Myocyte (in vitro differentiated cells): ENCODE data around the gene ISCA2. TPM values are rescaled to one million over a fixed set of nuclear protein-coding genes. Genes with fewer than 3 reads are reported as not detected.

Experiments
- DNase-seq: peaks from one replicate; pipeline ENCODE4 v3.0.0-alpha.2; 2012; ENCODE audit warnings: low read depth
- total RNA-seq: library from RNA; depleted of rRNA; stranded (reverse); fragments of >200 nt; gene quantifications from 2 replicates; pipeline ENCODE4 v1.2.3, GENCODE V29; 2014

Gene ISCA2
- total RNA-seq, 1 donor from 2014 or later: 27.0 TPM

DNA sequence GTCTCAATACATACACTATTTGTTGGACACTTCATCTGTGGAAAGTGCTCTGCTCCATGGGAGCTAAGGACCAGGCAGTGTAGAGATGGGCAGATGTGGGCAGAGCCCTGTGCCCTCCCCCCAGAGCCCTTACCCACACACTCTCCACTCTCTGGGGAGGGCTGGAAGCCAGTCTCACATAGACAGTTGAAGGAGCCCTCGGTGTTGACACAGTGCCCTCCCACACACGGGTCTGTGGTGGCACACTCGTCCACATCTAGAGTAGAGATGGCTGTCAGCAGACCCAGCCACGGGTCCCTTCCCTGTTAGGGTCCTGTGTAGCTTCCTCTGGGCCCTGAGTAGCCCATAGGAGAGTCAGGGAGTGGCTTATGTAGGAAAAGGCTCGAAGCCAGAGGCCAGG lies 14.3 kb downstream of the ISCA2 start:
- no peak for DNase-seq

DNA sequence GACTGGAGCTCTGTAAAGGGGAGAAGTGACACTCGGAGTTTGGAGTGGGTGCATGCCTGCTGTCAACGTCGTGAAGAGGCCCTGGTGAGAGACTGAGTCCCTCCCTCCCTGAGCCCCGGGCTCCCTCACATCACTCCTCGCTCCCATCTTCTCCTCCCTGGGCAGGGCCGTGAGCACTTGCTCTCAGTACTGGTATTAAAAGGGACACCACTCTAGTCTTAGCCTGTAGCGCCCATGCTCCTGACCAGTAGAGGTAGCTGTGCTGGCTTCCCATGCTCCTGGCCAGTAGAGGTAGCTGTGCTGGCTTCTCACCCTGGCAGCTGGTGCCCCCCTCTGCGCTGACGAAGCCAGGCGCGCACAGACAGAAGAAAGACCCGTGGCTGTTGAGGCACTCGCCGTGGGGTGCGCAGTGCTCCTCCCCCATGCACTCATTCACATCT lies 14.7 kb downstream of the ISCA2 start:
- no peak for DNase-seq

DNA sequence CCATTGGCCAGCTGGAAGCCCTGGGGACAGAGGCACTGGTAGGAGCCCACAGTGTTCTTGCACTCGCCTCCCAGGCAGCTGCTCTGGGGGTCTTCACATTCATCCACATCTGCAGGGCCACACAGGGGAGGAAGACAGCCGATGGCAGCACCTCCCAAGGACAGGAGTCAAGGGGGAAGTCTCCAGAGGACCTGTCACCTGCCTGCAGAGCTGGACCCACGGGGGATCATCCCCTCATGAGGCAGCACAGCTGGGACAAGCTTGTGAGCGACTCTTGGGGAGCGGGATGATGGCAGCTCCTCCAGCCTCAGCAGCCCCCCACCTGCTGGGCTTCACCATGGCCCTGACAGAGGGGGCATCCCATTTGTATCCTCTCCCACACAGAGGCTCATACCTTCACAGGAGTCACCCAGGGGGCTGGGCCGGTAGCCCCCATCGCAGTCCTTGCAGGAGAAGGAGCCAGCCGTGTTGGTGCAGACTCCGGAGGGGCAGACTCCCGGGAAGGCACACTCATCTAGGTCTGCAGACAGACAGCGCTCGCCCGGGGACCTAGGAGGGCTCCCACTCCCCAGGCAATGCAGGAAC lies 15.4 kb downstream of the ISCA2 start:
- DNase-seq: no peak

DNA sequence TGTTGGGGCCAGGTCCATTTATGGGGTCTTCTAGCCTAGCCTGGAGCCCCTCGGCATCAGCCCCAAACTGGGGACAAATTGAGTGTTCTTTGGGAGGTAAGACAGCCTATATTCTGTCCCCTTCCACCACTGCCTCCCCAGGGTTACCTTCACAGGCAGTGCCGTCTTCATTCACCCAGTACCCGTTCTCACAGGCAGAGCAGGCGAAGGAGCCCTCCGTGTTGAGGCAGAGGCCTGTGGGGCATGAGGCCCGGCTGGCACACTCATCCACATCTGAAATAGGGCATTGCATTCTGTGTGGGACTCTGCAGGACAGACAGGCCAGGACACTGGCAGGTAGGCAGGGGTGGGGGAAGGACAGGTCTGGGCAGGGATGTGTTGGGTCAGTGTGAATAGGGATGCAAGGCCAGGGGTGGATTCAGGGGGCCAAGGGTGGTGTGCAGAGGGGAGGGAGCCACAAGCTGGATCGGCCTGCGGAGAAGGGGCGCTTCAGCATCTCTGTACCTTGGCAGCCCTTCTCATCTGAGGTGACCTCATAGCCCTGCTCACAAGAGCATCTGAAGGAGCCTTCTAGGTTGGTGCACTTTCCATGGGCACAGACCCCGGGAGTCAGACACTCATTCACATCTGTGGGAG lies 16.1 kb downstream of the ISCA2 start:
- DNase-seq: no peak

DNA sequence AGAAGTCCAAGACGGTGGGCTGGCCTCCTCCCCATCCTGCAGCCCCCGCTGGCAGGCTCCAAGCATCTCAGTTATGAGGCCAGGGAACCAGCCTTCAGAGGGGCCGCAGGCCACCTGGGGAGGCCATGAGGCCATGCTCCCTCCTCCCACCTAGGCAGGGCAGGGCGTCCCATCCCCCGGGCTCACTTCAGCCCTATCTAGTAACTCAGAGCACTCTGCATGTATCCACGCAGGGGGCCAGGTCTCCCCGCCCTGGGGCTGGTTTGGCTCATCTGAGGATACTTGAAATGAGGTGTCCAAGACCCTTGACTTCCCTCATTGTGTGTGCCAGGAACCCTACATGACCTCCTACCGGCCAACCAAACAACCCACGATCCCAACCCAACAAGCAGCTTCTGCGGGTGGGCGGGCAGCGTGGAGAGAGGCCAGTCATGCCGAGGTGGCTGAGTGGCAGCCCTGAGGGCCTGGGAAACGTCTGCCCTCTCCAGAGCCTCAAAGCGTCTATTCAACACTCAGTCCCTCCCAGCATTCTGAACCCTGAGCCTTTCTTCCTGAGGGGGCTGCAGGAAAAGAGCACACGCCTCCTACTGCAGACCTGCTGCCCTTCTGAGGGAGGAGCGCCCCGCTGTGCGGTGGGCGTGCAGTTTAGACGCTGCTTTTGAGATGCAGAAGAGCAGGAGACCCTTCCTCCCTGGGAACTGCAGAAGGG lies 16.8 kb downstream of the ISCA2 start:
- no peak for DNase-seq

DNA sequence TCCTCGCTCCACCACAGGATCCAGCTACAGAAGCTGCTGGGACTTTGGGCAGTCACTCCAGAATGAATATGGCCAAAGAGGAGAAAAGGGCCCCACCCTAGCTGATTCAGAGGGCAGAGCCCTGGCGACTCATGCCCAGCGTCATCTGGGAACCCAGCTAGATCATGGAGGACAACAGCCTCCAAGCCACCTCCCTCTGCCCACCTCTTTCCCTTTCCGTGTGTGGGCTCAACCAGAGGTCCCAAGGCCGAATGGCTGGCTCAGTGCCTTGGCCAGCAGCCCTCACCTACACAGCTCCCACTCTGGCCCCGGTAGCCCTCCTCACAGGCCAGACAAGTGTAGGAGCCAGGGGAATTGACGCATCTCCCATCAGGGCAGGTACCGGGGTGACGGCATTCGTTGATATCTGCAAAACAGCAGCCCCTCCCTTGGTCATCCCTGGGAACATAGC lies 17.4 kb downstream of the ISCA2 start:
- DNase-seq: peak; percentile 59

DNA sequence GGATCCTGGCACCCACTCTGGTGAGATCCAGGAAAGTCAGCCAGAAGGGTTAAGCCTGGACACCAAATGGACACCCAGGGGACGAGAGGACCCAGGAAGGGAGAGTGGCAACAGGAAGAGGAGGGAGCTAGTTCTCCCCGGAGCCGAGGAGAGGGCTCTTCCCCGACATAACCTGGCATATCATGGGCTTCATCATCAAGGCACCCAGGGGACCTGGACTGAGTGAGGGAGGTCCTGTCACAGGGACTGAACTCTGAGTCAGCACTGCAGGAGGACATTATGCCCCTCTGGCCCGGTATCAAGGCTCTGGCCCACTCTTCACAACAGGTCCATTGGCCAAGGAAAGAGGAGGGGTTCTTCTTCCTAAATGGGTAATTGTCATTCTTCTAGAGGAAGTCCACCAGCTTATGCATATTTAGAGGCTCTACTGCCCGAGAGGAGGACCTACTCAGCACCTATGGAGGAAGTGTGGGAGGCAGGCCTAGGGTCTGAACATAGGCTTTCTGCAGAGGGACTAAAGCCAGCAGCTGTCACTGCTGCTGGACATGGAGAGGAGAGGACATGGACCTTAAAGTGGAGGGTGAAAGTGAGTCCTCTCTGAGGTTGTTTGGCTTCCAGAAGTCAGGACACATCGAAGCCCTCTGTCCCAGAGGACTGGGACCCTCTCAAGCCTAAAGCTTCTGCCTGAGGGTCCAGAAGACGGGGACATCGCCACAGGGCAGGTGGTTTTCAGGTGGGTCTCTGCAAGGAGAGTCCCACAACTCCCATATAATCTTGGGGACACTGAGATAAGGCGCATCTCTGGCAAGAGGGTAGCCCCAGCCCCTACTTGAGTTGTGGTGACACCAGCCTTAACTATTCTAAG lies 18.6 kb downstream of the ISCA2 start:
- DNase-seq: no peak

DNA sequence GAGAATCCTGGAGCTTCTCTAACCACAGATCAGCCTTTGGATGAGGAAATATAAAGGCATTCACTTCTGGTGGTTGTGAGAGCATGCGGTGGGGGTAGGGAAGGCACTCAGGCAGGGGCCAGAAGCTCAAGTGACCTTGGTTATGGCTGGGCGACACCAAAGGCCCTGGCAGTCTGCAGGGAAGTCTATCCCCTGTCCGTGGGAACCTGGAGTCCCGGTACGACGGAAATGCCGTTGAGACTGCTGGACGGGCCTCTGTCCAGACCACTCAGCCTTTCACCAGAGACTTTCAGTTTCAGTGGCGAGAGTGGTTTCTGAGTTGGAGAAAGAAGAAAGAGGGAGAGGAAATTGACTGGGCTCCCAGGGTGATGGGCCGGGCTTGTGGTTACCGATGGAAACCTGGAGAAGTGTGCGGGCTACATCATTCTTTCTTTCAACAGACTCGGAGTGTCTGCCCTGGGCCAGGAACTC lies 20.9 kb downstream of the ISCA2 start:
- peak; percentile 77 for DNase-seq

DNA sequence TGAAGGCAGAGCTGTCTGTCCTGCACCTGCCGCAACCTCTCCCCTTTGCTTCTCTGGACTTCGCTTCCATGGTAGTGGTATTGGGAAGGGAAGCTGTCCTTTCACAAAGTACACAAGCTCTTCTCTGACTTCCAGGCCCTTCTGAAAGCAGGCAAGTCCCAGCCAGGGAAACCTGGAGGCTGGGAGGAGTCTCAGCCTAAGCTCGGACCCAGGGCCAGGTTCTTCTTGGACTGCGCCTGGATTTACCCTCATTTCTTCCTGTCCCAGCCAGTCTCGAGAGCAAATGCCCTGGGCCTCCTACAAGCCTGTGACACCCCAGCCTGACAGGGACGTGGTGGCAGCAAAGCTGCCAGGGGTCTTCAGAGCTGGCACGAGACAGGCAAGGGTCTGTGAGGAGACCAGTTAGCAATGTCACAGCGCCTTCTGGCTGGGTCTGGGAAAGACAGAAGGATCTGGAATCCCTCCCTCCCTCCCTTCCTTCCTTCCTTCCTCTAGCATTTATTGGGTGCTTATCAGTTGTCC lies 22.4 kb downstream of the ISCA2 start:
- DNase-seq: no peak

DNA sequence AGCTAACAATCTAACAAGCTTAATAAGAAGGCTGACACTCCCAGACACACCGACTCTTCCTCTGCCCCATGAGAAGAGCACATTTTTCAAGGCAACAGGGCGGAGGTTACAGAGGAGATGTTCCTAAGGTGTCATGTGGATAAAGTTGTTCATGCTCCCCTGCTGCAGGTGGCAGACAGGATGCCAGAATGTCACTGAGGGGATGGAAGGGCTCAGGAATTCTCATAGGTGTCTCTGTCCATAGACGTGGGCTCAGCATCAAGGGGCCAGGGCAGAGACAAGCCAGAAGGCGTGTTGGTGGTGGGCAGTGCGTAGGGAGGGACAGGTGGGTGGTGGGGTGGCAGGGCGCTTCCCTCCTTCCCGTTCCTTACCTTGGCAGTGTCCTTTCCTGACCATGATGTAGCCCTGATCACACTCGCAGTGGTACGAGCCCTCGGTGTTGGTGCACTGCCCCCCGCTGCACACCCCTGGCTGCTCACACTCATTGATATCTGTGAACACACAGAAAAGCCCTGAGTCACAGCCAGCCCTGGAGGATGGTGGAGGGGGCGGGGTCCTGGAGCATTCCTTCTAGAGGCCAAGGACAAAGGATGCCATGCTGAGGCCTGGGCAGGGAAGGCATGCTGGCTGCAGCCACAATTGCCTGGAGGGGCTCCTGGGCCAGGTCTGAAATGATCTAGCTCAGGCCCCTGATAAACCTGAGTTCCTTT lies 23.0 kb downstream of the ISCA2 start:
- peak; percentile 58 for DNase-seq

DNA sequence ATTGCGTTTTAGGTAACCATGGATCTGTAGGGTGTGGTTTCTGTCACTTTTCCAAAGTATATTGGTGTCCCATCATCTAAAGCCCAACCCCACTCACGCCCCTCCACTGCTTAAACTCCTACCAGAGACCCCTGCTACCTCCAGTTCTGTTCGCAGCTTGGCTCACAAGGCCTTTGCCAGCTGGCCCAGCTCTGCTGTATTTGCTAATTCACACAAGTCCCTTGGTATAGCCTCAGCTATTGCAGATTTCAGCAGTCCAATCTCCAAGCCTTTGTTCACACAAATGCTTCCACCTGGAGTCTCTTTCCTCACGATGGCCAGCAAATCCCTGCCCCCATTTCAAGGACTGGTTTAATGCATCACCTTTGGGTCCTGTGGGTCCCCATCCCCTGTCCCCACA lies 24.2 kb downstream of the ISCA2 start:
- DNase-seq: no peak

DNA sequence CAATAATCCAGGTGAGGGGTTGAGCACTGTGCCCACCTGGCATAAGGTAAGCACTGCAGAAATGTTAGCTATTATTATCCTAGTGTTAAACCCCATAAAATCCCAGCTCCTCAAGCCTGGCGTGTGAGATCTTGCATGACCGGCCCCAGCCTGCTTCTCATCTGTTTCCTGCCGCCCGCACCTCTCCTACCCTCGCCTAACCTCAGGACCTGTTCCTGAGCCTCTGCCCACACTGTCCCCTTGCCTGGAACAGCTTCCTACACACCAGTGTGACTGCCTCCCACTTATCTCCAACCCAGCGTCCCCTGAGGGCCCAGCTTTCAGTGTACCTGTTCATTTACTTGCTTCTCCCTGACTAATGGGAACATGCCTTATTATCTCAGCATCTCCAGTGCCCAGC lies 24.7 kb downstream of the ISCA2 start:
- no peak for DNase-seq

DNA sequence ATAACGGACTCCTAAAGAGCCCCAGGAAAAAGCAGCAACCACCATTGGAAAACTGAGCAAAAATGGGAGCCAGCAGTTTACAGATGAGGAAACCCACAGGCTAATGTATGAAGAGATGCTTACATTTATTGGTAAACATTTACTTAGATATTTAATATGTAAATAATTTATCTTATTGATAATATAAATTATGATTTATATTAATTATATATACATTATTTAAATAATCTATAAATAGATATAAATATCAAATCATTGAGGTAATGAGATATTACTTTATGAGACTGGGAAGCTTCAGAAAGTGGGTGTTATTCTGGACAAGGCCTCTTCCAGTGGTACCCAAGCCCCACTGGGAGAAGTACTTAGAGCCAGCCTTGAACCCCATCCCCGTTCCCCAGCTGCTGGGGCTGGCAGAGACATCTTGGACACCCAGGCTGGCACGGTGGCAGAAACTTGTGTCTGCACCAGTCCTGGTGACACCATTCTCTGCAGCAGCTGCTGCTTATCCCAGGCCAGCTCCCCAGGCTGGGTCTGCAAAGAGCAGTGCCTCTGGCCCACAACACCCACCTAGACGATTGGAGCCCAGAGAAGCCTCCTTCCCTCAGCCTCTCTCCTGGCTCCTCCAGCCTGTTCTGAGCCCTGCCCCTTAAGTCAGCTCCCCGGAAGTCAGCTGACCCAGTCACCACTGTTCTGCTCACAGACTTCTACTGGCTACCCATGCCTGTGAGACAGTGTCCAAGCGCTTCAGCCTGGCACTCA lies 25.9 kb downstream of the ISCA2 start:
- DNase-seq: peak; percentile 87

DNA sequence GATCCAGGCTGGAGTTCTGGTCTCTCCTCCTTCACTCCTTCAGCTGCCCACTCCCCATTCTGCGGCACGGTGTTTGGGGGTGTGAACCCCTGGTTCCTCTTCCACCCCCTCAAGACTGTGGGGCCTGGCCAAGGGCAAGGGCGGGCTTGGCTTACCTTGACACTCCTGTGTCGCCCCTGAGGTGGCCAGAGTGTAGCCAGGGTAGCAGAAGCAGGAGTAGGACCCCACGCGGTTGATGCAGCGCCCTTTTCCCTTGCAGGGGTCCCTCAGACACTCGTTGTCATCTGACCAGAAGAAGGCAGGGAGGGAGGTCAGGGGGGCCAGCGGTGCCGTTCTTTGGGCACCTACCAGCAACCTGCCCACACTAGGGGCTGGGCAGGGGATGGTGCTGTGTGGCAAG lies 28.2 kb downstream of the ISCA2 start:
- DNase-seq: no peak

DNA sequence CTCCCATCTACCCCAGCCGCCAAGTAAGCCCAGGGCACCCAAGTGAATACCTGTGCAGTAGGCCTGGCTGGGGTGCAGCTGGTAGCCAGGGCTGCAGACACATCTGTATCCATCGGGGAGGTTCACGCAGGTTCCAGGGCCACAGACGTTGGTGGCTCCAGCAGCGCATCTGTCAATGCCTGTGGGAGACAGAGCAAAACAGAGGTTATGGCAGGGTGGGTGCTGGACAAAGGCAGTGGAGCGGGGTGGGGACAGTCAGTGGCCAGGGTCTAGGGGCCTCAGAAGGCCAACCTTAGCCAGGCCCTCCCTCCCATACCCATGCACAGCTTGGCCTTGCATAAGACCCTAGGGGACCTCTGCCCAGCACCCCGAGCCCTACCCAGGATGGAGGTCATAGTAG lies 29.2 kb downstream of the ISCA2 start:
- DNase-seq: no peak

DNA sequence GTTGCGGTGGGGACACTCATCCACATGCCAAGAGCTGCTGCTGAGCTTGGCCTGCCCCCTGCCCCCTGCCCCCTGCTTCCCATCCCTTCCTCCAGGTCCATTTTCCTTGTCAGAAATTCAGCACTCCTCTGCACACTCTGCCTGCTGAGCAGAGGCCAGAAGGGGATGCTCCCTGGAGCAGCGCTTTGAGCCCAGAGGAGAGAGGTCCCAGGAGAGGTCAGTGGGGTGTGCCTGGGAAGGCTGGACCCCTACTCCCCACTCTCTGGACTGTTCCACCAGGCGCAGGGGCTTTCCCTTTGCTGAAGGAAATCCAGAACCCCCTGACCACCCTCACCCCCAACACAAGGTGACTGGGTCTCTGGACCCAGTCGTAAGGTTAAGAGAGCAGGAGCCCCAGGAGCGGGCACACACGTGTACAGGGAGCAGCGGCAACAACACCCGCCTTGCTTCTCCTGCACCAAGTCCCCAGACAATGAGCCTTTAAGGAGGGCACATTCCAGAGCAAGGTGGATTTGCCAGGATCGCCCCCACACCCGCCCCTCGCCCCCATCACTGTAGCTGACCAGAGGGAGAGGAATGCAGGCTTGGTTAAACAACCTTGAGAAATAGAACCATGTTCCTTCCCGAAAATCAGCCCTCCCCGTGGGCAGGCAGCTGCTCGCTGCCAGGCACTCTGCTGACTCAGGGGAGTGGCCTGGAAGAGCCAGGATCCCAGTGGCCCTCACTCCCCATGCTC lies 30.7 kb downstream of the ISCA2 start:
- DNase-seq: no peak

DNA sequence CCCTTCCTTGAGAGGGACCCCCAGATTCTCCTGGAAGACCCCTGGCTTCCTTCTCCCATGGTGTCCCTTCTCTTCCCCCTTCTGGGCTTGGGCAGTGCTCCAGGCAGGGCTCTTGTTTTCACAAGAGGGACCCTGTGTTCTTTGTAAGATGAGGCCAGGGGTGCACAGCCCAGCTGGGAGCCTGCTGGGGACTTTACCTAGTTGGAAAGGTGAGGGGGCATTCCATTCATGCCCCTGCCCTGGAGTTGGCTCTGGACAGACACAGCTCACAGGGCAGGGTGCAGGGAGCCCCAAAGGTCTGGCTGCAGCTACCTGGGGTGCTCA lies 31.2 kb downstream of the ISCA2 start:
- DNase-seq: no peak

DNA sequence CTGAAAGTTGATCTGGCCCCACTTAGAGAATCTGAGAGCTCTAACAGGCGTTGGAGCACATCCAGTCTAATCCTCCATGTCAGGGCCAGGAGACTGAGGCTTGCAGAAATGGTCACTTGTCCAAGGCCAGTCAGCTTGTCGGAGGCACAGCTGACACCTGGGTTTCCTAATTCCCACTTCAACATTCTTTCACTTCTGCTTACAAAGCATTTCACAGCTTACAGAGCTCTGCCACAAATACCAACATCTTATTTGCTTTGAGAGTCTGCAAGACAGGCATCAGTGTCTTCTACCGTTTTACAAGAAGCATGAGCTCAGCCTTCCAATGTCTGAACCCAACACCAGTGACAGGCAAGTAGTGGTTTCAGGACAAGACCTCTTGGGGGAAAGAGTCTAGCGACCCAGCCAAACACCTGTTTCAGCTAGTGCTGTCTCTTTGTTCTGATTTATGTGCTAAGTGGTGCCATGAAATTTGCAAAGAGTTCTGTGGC lies 31.8 kb downstream of the ISCA2 start:
- DNase-seq: peak; percentile 80
